Naive B cell (primary cell): ENCODE measurements around the gene NALCN. TPM values are rescaled to one million over a fixed set of nuclear protein-coding genes. Genes with fewer than 3 reads are reported as not detected.

ENCODE experiments used
- ATAC-seq, 2 donors: fragments of 150-1000 bp; cut with Tn5 transposase; 2 replicates each; pipeline ENCODE4 v1.10.0; 2021; ENCODE audit warnings: low read depth in 2 of 2, mild to moderate bottlenecking in 2 of 2, moderate library complexity in 2 of 2
- DNase-seq: peaks from one replicate; pipeline ENCODE4 v3.0.0; 2022
- H3K27ac Mint-ChIP-seq, 6 donors: one replicate each; pipeline ENCODE4 v1.8.0; 2020 to 2022; ENCODE audit warnings: mild to moderate bottlenecking in 6 of 6, mixed read lengths in 6 of 6, moderate library complexity in 5 of 6, inconsistent platforms in 2 of 6
- H3K27me3 Mint-ChIP-seq, 3 donors: one replicate each; pipeline ENCODE4 v1.8.0; 2021 to 2022; ENCODE audit warnings: mixed read lengths in 3 of 3, mild to moderate bottlenecking in 1 of 3
- H3K36me3 Mint-ChIP-seq, 2 donors: one replicate each; pipeline ENCODE4 v1.8.0; 2020 to 2022; ENCODE audit warnings: mixed read lengths in 2 of 2, inconsistent platforms in 1 of 2, mild to moderate bottlenecking in 1 of 2
- H3K4me1 Mint-ChIP-seq, 3 donors: one replicate each; pipeline ENCODE4 v1.8.0; 2020 to 2022; ENCODE audit warnings: mixed read lengths in 3 of 3, inconsistent platforms in 1 of 3, mild to moderate bottlenecking in 1 of 3, moderate library complexity in 1 of 3
- H3K4me3 Mint-ChIP-seq, 8 donors: one replicate each; pipeline ENCODE4 v1.8.0; 2020 to 2022; ENCODE audit warnings: mild to moderate bottlenecking in 8 of 8, mixed read lengths in 8 of 8, moderate library complexity in 8 of 8, inconsistent platforms in 2 of 8
- H3K9me3 Mint-ChIP-seq, 7 donors: one replicate each; pipeline ENCODE4 v1.8.0; 2020 to 2022; ENCODE audit warnings: mixed read lengths in 7 of 7, mild to moderate bottlenecking in 5 of 7, inconsistent platforms in 2 of 7, moderate library complexity in 1 of 7
- polyA plus RNA-seq, 6 donors: library from polyadenylated mRNA; unstranded; fragments of 300-500 nt; fragmentation: Illumina TruSeq; gene quantifications; one replicate each; pipeline ENCODE4 v1.2.3, GENCODE V29; 2021; ENCODE audit warnings: low read depth in 6 of 6

NALCN gene
- polyA plus RNA-seq, 6 donors from 2014 or later, result not detected

GRCh38 chr13:101309014-101309619 lies 107.2 kb downstream of the NALCN start:
- Mint-ChIP-seq H3K27me3 (no peaks in the 10 kb centered on the region), H3K4me1 (no peaks in the 10 kb centered on the region), H3K36me3 (no peaks in the 10 kb centered on the region), H3K9me3 (peaks cover 0 to 11% (median 3%) of the 10 kb centered on the region in 7 donors), H3K4me3 (no peak overlapping the region), H3K27ac (no peak overlapping the region)
- no peak for DNase-seq
- ATAC-seq, result no peak

DNA sequence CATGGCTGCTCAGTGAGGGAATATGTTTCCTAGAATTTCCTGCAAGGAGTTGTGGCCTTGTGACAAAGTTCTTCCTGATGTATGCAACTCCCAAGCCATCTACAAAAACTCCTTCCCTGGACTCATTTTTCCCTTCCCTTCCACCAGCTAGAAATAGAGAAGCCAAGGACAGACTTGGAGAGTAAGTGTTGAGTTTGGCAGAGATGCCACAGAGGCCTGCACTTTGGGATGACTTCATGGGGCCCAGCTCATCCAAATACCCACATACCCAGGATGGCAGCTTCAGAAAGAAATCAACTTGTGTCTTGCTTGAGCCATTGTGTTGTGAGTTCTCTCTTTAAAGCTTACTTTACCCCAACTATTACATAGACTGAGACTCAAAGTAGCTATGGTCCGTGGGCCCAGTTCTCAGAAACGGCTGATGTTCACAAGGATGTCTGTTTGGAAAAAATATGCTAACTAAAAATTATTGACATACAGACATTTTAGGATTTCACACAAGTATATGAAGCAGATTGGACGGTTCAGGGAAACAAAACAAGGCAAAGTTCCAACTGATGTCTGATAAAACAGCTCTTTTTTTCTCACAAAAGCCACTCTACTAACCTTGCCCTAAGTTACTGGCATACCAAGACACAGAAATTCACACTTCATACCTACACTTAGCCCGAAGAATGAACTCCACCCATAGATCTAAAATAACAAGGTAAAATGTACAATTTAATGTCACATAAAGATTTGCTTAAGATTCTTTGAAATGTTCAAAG lies 107.9 kb downstream of the NALCN start:
- DNase-seq, result no peak
- Mint-ChIP-seq H3K9me3 (peaks cover 0 to 11% (median 3%) of the 10 kb centered on the region in 7 donors), H3K4me1 (no peaks in the 10 kb centered on the region), H3K36me3 (no peaks in the 10 kb centered on the region), H3K27me3 (no peaks in the 10 kb centered on the region), H3K27ac (no peak overlapping the region), H3K4me3 (no peak overlapping the region)
- no peak for ATAC-seq

DNA sequence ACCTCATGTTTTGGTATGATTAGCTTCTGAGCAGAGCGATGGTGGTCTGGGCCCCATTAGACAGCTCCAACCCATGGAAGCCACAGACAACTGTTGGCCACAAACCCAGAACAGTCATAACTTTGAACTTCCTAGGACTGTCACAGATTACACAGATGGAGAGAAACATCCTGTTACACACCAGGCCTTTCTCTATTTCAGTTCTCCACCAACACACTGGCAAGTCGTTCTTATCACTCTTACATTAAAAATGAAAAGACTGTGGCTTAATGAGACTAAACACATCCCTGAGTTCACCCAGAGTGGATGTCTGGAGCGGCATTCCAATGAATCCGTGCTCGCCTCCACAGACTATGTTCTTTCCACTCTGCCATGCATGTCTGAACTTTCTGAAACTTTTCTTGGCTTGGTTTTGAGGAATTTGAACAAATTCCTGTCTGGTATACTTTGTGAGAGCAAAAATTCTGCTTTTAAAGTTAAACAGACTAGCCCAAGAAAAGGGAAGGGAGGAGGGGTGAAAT lies 109.1 kb downstream of the NALCN start:
- ATAC-seq (no peak), DNase-seq (no peak)
- H3K4me3 Mint-ChIP-seq, result no peak overlapping the region
- no peaks in the 10 kb centered on the region for H3K27me3 Mint-ChIP-seq
- no peaks in the 10 kb centered on the region for H3K4me1 Mint-ChIP-seq
- H3K9me3 Mint-ChIP-seq, result peaks cover 0 to 11% (median 2%) of the 10 kb centered on the region in 7 donors
- no peak overlapping the region for H3K27ac Mint-ChIP-seq
- H3K36me3 Mint-ChIP-seq, result no peaks in the 10 kb centered on the region

- no peaks in the 10 kb centered on the region for H3K36me3 Mint-ChIP-seq
Observed at GRCh38 chr13:101306773-101307172, 109.5 kb downstream of the NALCN start.

DNA sequence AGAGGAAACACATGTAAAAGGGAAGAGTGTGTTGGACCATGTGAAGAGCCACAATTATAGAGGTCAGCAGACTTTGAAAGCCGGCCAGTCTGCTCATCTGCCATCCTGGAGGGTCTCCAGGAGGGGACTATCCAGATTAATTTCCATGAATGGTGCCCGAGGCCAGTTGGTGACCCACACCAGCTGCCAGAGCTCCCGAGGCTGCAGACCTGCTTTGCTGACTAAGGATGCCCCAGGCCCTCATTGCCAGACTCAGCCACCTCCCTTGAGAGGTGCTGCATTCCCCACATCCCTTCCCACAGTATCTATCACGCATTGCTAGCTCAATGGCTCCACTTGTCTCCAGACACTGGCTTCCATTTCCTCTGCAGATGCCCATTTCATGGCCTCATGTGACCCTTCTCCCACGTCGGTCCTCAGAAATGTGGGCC lies 110.3 kb downstream of the NALCN start:
- DNase-seq (no peak), ATAC-seq (no peak)

More at GRCh38 chr13:101306773-101307172, 109.5 kb downstream of the NALCN start:
- H3K27ac Mint-ChIP-seq, result peak overlapping the region in 1 of 6 donors; percentile 47
- peaks cover 0 to 11% (median 2%) of the 10 kb centered on the region in 7 donors for H3K9me3 Mint-ChIP-seq
- ATAC-seq, result no peak
- no peak overlapping the region for H3K4me3 Mint-ChIP-seq
- H3K27me3 Mint-ChIP-seq, result no peaks in the 10 kb centered on the region
- no peaks in the 10 kb centered on the region for H3K4me1 Mint-ChIP-seq
- no peak for DNase-seq

DNA sequence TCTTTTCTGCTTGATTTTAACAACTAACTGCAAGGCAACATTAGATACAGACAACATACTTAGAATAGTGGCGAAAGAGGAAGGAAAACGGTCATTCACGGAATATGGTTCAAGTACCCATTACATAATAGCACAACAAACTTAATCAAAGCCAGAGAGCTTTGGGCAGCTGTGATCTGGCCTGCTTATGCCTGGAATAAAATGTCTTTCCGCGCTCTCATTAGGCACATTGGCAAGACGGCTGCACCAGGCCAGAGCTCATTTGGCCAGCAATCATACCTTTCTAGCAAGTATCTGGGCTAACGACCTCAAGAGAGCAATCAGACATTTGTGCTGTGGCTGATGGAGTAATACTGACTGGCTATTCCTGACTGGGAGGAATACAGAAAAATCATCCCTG lies 112.8 kb downstream of the NALCN start:
- peaks cover 0 to 5% (median 0%) of the 10 kb centered on the region in 7 donors for H3K9me3 Mint-ChIP-seq
- H3K27ac Mint-ChIP-seq, result peak overlapping the region in 1 of 6 donors; percentile 20
- H3K4me3 Mint-ChIP-seq, result no peak overlapping the region
- DNase-seq (no peak), ATAC-seq (no peak)
- H3K36me3 Mint-ChIP-seq, result no peaks in the 10 kb centered on the region
- H3K4me1 Mint-ChIP-seq, result no peaks in the 10 kb centered on the region
- no peaks in the 10 kb centered on the region for H3K27me3 Mint-ChIP-seq

More for the DNA sequence above, 110.3 kb downstream of the NALCN start:
- no peaks in the 10 kb centered on the region for H3K4me1 Mint-ChIP-seq
- H3K36me3 Mint-ChIP-seq, result no peaks in the 10 kb centered on the region
- peaks cover 0 to 11% (median 2%) of the 10 kb centered on the region in 7 donors for H3K9me3 Mint-ChIP-seq
- H3K27me3 Mint-ChIP-seq, result no peaks in the 10 kb centered on the region
- H3K27ac Mint-ChIP-seq, result no peak overlapping the region
- H3K4me3 Mint-ChIP-seq, result no peak overlapping the region

- H3K27ac Mint-ChIP-seq, result no peak overlapping the region
- peaks cover 0 to 4% (median 2%) of the 10 kb centered on the region in 7 donors for H3K9me3 Mint-ChIP-seq
- ATAC-seq (no peak), DNase-seq (no peak)
- H3K27me3 Mint-ChIP-seq, result no peaks in the 10 kb centered on the region
- no peaks in the 10 kb centered on the region for H3K4me1 Mint-ChIP-seq
- no peak overlapping the region for H3K4me3 Mint-ChIP-seq
- no peaks in the 10 kb centered on the region for H3K36me3 Mint-ChIP-seq
Observed at GRCh38 chr13:101301053-101301452, 115.3 kb downstream of the NALCN start.

GRCh38 chr13:101300531-101300930 lies 115.8 kb downstream of the NALCN start:
- H3K36me3 Mint-ChIP-seq, result no peaks in the 10 kb centered on the region
- DNase-seq (no peak), ATAC-seq (no peak)
- H3K4me1 Mint-ChIP-seq, result no peaks in the 10 kb centered on the region
- H3K27ac Mint-ChIP-seq, result no peak overlapping the region
- peaks cover 0 to 7% (median 5%) of the 10 kb centered on the region in 7 donors for H3K9me3 Mint-ChIP-seq
- no peak overlapping the region for H3K4me3 Mint-ChIP-seq
- H3K27me3 Mint-ChIP-seq, result no peaks in the 10 kb centered on the region

- ATAC-seq (no peak), DNase-seq (no peak)
- no peaks in the 10 kb centered on the region for H3K4me1 Mint-ChIP-seq
- H3K36me3 Mint-ChIP-seq, result no peaks in the 10 kb centered on the region
- no peak overlapping the region for H3K4me3 Mint-ChIP-seq
- peaks cover 3 to 20% (median 5%) of the 10 kb centered on the region in 7 donors for H3K9me3 Mint-ChIP-seq
- no peaks in the 10 kb centered on the region for H3K27me3 Mint-ChIP-seq
- no peak overlapping the region for H3K27ac Mint-ChIP-seq
Observed at GRCh38 chr13:101298517-101298916, 117.8 kb downstream of the NALCN start.

GRCh38 chr13:101297794-101298193 lies 118.5 kb downstream of the NALCN start:
- H3K9me3 Mint-ChIP-seq, result peaks cover 3 to 20% (median 5%) of the 10 kb centered on the region in 7 donors
- DNase-seq (no peak), ATAC-seq (no peak)
- H3K36me3 Mint-ChIP-seq, result no peaks in the 10 kb centered on the region
- H3K4me1 Mint-ChIP-seq, result no peaks in the 10 kb centered on the region
- H3K27me3 Mint-ChIP-seq, result no peaks in the 10 kb centered on the region
- no peak overlapping the region for H3K27ac Mint-ChIP-seq
- no peak overlapping the region for H3K4me3 Mint-ChIP-seq

GRCh38 chr13:101292711-101293110 lies 123.6 kb downstream of the NALCN start:
- Mint-ChIP-seq H3K27me3 (no peaks in the 10 kb centered on the region), H3K27ac (no peak overlapping the region), H3K4me1 (no peaks in the 10 kb centered on the region), H3K4me3 (no peak overlapping the region), H3K9me3 (peaks cover 2 to 20% (median 5%) of the 10 kb centered on the region in 7 donors), H3K36me3 (no peaks in the 10 kb centered on the region)
- DNase-seq (no peak), ATAC-seq (no peak)

GRCh38 chr13:101291646-101292515 lies 124.4 kb downstream of the NALCN start:
- Mint-ChIP-seq H3K4me3 (no peak overlapping the region), H3K36me3 (no peaks in the 10 kb centered on the region), H3K4me1 (no peaks in the 10 kb centered on the region), H3K27ac (no peak overlapping the region), H3K9me3 (peaks cover 2 to 20% (median 5%) of the 10 kb centered on the region in 7 donors), H3K27me3 (no peaks in the 10 kb centered on the region)
- DNase-seq, result no peak
- no peak for ATAC-seq

GRCh38 chr13:101291206-101291605 lies 125.1 kb downstream of the NALCN start:
- H3K9me3 Mint-ChIP-seq, result peaks cover 2 to 20% (median 7%) of the 10 kb centered on the region in 7 donors
- DNase-seq, result no peak
- H3K27ac Mint-ChIP-seq, result no peak overlapping the region

More at GRCh38 chr13:101291206-101291605, 125.1 kb downstream of the NALCN start:
- no peaks in the 10 kb centered on the region for H3K27me3 Mint-ChIP-seq
- no peaks in the 10 kb centered on the region for H3K4me1 Mint-ChIP-seq
- no peak for ATAC-seq
- no peak overlapping the region for H3K4me3 Mint-ChIP-seq
- H3K36me3 Mint-ChIP-seq, result no peaks in the 10 kb centered on the region
